ENCODE measurements around the gene GOLGA2.

The GOLGA2 gene

GRCh38 chr9:128257907-128258306, 17.9 kb downstream of the GOLGA2 start:
- Histone ChIP-seq H3K4me3 (ENCODE audit: low read depth in 1 of 2, low read length in 2 of 2) (no peak overlapping the region), H3K4me1 (ENCODE audit: control insufficient read depth in 1 of 2, insufficient read depth in 2 of 2, low read length in 2 of 2) (no peaks in the 10 kb centered on the region), H3K27ac (ENCODE audit: low read depth, low read length) (no peak overlapping the region), H3K9me3 (ENCODE audit: control insufficient read depth in 1 of 2, low read length in 2 of 2) (no peaks in the 10 kb centered on the region), H3K36me3 (ENCODE audit: control insufficient read depth in 1 of 2, insufficient read depth in 2 of 2, low read length in 2 of 2) (peaks cover 44 to 60% of the 10 kb centered on the region in 2 donors), H3K27me3 (ENCODE audit: control insufficient read depth in 1 of 2, insufficient read depth in 2 of 2, low read length in 2 of 2) (no peaks in the 10 kb centered on the region), H3K9ac (ENCODE audit: low read depth in 1 of 2, low read length in 2 of 2) (no peak overlapping the region)

GRCh38 chr9:128257086-128257825, 18.6 kb downstream of the GOLGA2 start:
- H3K9me3 ChIP-seq (ENCODE audit: control insufficient read depth in 1 of 2, low read length in 2 of 2), result no peaks in the 10 kb centered on the region
- peaks cover under 1 to 2% of the 10 kb centered on the region in 2 donors for H3K27me3 ChIP-seq (ENCODE audit: control insufficient read depth in 1 of 2, insufficient read depth in 2 of 2, low read length in 2 of 2)
- no peak overlapping the region for H3K27ac ChIP-seq (ENCODE audit: low read depth, low read length)
- H3K4me1 ChIP-seq (ENCODE audit: control insufficient read depth in 1 of 2, insufficient read depth in 2 of 2, low read length in 2 of 2), result no peaks in the 10 kb centered on the region
- peaks cover 37 to 54% of the 10 kb centered on the region in 2 donors for H3K36me3 ChIP-seq (ENCODE audit: control insufficient read depth in 1 of 2, insufficient read depth in 2 of 2, low read length in 2 of 2)
- H3K4me3 ChIP-seq (ENCODE audit: low read depth in 1 of 2, low read length in 2 of 2), result no peak overlapping the region
- no peak overlapping the region for H3K9ac ChIP-seq (ENCODE audit: low read depth in 1 of 2, low read length in 2 of 2)

- Histone ChIP-seq H3K4me3 (ENCODE audit: low read depth in 1 of 2, low read length in 2 of 2) (no peak overlapping the region), H3K4me1 (ENCODE audit: control insufficient read depth in 1 of 2, insufficient read depth in 2 of 2, low read length in 2 of 2) (peaks cover 7% of the 10 kb centered on the region in 2 donors), H3K27me3 (ENCODE audit: control insufficient read depth in 1 of 2, insufficient read depth in 2 of 2, low read length in 2 of 2) (peaks cover 4 to 5% of the 10 kb centered on the region in 2 donors), H3K9ac (ENCODE audit: low read depth in 1 of 2, low read length in 2 of 2) (no peak overlapping the region), H3K27ac (ENCODE audit: low read depth, low read length) (no peak overlapping the region), H3K9me3 (ENCODE audit: control insufficient read depth in 1 of 2, low read length in 2 of 2) (no peaks in the 10 kb centered on the region), H3K36me3 (ENCODE audit: control insufficient read depth in 1 of 2, insufficient read depth in 2 of 2, low read length in 2 of 2) (peaks cover 25 to 33% of the 10 kb centered on the region in 2 donors)
Measured at GRCh38 chr9:128254855-128255759, 20.7 kb downstream of the GOLGA2 start.

- peaks cover 4 to 5% of the 10 kb centered on the region in 2 donors for H3K27me3 ChIP-seq (ENCODE audit: control insufficient read depth in 1 of 2, insufficient read depth in 2 of 2, low read length in 2 of 2)
- no peaks in the 10 kb centered on the region for H3K9me3 ChIP-seq (ENCODE audit: control insufficient read depth in 1 of 2, low read length in 2 of 2)
- no peak overlapping the region for H3K27ac ChIP-seq (ENCODE audit: low read depth, low read length)
- H3K4me1 ChIP-seq (ENCODE audit: control insufficient read depth in 1 of 2, insufficient read depth in 2 of 2, low read length in 2 of 2), result peaks cover 11 to 12% of the 10 kb centered on the region in 2 donors
- H3K36me3 ChIP-seq (ENCODE audit: control insufficient read depth in 1 of 2, insufficient read depth in 2 of 2, low read length in 2 of 2), result peaks cover 18 to 26% of the 10 kb centered on the region in 2 donors
- H3K9ac ChIP-seq (ENCODE audit: low read depth in 1 of 2, low read length in 2 of 2), result no peak overlapping the region
- H3K4me3 ChIP-seq (ENCODE audit: low read depth in 1 of 2, low read length in 2 of 2), result no peak overlapping the region
Measured at GRCh38 chr9:128254362-128254761, 21.4 kb downstream of the GOLGA2 start.

- Histone ChIP-seq H3K4me3 (ENCODE audit: low read depth in 1 of 2, low read length in 2 of 2) (no peak overlapping the region), H3K36me3 (ENCODE audit: control insufficient read depth in 1 of 2, insufficient read depth in 2 of 2, low read length in 2 of 2) (peaks cover 16 to 22% of the 10 kb centered on the region in 2 donors), H3K4me1 (ENCODE audit: control insufficient read depth in 1 of 2, insufficient read depth in 2 of 2, low read length in 2 of 2) (peaks cover 11 to 12% of the 10 kb centered on the region in 2 donors), H3K27me3 (ENCODE audit: control insufficient read depth in 1 of 2, insufficient read depth in 2 of 2, low read length in 2 of 2) (peaks cover 4 to 5% of the 10 kb centered on the region in 2 donors), H3K27ac (ENCODE audit: low read depth, low read length) (no peak overlapping the region), H3K9ac (ENCODE audit: low read depth in 1 of 2, low read length in 2 of 2) (no peak overlapping the region), H3K9me3 (ENCODE audit: control insufficient read depth in 1 of 2, low read length in 2 of 2) (no peaks in the 10 kb centered on the region)
Measured at GRCh38 chr9:128253991-128254346, 21.8 kb downstream of the GOLGA2 start.

GRCh38 chr9:128253140-128253990, 22.4 kb downstream of the GOLGA2 start:
- peaks cover 11 to 12% of the 10 kb centered on the region in 2 donors for H3K4me1 ChIP-seq (ENCODE audit: control insufficient read depth in 1 of 2, insufficient read depth in 2 of 2, low read length in 2 of 2)
- H3K27me3 ChIP-seq (ENCODE audit: control insufficient read depth in 1 of 2, insufficient read depth in 2 of 2, low read length in 2 of 2), result peaks cover 4 to 5% of the 10 kb centered on the region in 2 donors
- H3K36me3 ChIP-seq (ENCODE audit: control insufficient read depth in 1 of 2, insufficient read depth in 2 of 2, low read length in 2 of 2), result peaks cover 12 to 16% of the 10 kb centered on the region in 2 donors
- H3K9me3 ChIP-seq (ENCODE audit: control insufficient read depth in 1 of 2, low read length in 2 of 2), result no peaks in the 10 kb centered on the region
- no peak overlapping the region for H3K27ac ChIP-seq (ENCODE audit: low read depth, low read length)
- H3K9ac ChIP-seq (ENCODE audit: low read depth in 1 of 2, low read length in 2 of 2), result no peak overlapping the region
- no peak overlapping the region for H3K4me3 ChIP-seq (ENCODE audit: low read depth in 1 of 2, low read length in 2 of 2)

GRCh38 chr9:128252317-128253139, 23.3 kb downstream of the GOLGA2 start:
- H3K27ac ChIP-seq (ENCODE audit: low read depth, low read length), result no peak overlapping the region
- H3K9me3 ChIP-seq (ENCODE audit: control insufficient read depth in 1 of 2, low read length in 2 of 2), result no peaks in the 10 kb centered on the region

GRCh38 chr9:128251732-128252100, 24.1 kb downstream of the GOLGA2 start:
- Histone ChIP-seq H3K27me3 (ENCODE audit: control insufficient read depth in 1 of 2, insufficient read depth in 2 of 2, low read length in 2 of 2) (peaks cover 4 to 5% of the 10 kb centered on the region in 2 donors), H3K27ac (ENCODE audit: low read depth, low read length) (no peak overlapping the region), H3K9me3 (ENCODE audit: control insufficient read depth in 1 of 2, low read length in 2 of 2) (no peaks in the 10 kb centered on the region), H3K4me1 (ENCODE audit: control insufficient read depth in 1 of 2, insufficient read depth in 2 of 2, low read length in 2 of 2) (peaks cover 11 to 12% of the 10 kb centered on the region in 2 donors), H3K36me3 (ENCODE audit: control insufficient read depth in 1 of 2, insufficient read depth in 2 of 2, low read length in 2 of 2) (peaks cover 0 to 3% of the 10 kb centered on the region in 2 donors), H3K4me3 (ENCODE audit: low read depth in 1 of 2, low read length in 2 of 2) (no peak overlapping the region), H3K9ac (ENCODE audit: low read depth in 1 of 2, low read length in 2 of 2) (no peak overlapping the region)

More at GRCh38 chr9:128252317-128253139, 23.3 kb downstream of the GOLGA2 start:
- Histone ChIP-seq H3K9ac (ENCODE audit: low read depth in 1 of 2, low read length in 2 of 2) (no peak overlapping the region), H3K4me1 (ENCODE audit: control insufficient read depth in 1 of 2, insufficient read depth in 2 of 2, low read length in 2 of 2) (peaks cover 11 to 12% of the 10 kb centered on the region in 2 donors), H3K36me3 (ENCODE audit: control insufficient read depth in 1 of 2, insufficient read depth in 2 of 2, low read length in 2 of 2) (peaks cover 6 to 8% of the 10 kb centered on the region in 2 donors), H3K4me3 (ENCODE audit: low read depth in 1 of 2, low read length in 2 of 2) (no peak overlapping the region), H3K27me3 (ENCODE audit: control insufficient read depth in 1 of 2, insufficient read depth in 2 of 2, low read length in 2 of 2) (peaks cover 4 to 5% of the 10 kb centered on the region in 2 donors)
